NCI-H2081 (cell line): Measurements from ENCODE around the gene SHANK2.
"Not testable (repeated sequence)": the region's sequence is repeated elsewhere in the genome, so short reads cannot be mapped to it uniquely, and the experiment has no call there.

Source experiments
- DNase-seq, 2 experiments: peaks; one replicate each; lab custom pipeline; 2025; lab: John Stamatoyannopoulos, UW

The SHANK2 gene

DNA sequence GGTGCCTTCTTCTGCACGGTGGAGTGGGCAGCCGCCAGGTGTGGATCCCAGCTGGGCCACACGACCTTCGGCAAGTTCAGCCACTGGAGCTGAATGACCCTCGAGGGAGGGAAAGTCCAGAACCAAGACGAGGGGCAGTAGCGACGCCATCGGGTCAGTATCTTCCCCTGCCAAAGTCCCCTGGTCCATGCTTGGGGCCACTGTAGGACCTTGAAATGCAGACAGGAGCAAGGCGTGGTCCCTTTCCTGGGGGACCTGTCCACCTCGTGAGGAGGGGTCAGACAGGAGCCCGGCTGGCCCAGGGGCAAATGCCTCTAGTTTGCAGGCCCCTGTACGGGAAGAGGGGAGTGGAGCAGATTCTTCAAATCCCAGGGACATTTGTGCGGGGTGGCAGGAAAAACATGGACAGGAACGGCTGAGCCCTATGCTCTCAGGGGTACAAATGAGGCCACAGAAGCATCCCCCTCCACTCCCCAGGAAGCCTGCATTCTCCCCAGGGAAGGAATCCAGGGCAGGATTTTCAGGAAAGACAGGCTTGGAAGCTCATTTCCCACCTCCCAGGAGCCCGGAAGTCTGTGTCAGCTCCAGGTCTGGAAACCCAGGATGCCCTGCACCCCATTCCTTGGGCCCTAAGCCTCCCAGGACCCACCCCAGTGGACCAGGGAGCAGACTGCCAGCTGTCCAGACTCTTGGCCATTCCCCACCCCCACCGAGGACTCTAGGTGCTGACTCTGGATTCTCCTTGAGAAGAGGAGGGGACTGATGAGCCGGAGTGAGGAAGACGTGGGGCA, 6.6 kb downstream of the SHANK2 start:
- no peak for DNase-seq

DNA sequence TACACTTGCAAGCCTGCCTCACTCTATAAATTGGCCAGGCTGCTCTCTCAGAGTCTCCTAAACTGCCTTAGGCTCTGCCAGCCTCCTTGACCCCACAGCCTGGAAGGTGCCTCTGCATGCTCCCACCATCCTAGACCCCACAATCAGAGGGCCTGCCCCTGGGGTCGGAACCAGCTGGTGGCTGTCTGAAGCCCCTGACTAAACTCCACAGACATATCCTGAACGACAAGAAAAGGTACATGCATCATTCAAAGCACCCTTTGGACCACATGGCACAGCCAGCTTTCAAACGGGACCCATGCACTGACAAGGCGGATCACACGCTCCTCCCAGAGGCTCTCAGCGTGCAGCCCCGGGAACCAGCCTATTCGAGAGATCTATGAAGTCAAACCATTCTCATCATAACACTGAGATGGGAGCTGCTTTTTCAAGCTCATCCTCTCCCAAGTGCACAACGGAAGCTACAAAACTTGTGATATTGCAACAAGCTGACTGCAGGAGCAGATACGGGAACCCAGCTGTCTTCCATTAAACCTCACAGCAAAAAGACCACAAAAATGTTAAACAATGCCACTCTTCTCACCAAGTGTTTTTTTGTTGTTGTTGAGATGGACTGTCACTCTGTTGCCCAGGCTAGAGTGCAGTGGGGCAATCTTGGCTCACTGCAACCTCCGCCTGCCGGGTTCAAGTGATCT, 8.1 kb downstream of the SHANK2 start:
- no peak for DNase-seq

DNA sequence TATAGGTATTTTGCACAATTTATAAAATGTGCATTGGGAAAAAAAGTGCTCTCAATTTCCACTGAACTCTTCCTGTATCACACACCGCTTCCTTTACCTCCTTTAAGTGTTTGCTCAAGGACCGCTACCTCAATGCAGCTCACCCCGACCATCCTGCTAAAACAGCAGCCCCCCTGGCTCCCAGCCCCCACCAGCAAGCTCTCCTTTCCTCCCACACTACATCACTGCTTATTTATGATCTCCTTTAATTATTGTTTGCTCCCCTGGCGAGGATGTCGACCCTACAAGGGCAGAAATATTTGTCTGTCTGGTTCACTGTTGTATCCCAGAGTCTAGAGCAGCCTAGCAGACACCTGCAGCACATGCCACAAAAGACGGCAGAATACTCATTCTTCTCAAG, 10.0 kb downstream of the SHANK2 start:
- no peak for DNase-seq

DNA sequence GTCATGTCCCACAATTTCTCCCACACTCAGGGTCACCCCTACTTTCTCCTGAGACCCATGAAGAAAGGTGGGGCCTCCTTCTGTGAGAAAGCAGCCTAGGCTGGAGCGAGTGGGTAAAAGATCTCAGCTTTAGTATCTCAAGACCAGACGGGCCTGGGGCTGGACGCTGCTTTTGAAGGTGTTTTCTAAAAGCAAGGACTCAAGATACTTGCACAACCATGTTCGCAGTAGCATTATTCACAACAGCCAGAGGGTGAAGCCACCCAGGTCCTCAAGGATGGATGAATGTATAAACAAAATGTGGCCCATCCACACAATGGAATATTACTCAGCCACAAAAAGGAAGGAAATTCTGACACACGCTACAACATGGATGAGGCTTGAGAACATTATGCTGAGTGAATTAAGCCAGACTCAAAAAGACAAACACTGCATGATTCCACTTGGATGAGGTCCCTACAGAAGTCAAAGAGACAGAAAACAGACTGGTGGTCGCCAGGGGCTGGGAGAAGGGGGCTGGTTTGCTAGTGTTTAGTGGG, 10.6 kb downstream of the SHANK2 start:
- DNase-seq, result no peak

DNA sequence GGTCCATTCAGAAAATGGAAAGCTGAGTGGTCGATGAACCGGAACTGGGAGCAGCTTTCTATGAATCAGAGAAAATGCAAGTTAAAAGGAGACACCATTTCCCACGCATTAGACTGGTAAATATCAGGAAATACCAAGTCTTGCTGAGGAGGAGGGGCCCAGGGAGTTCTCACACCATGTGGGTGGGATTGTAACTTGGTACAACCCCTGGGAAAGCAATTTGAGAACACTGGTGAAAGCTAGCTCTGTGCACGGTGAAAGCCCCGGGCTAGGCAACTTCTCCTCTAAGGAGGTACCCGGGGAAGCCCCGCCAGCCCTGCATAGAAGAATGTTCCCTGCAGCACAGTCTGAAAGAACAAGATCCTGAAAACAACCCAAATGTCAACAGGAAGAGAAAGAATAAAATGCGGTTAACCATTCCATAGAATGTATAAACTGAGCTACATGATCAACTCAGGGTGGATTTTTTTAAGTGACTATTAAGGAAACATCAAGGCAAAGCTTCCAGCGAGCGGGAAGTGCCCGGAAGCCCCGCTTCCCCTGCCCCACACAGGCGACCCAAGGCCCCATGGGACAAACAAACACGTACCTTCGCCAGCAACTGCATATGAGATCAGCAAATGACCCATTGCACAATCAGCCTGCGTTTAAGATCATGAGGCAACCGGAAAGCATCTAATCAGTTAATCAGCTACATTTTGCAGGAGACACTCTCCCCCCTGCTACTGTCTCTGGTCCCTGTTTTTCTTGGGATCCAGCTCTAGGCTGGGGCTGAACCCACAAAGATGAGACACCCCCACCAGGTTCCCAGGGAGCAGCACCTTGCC, 11.3 kb downstream of the SHANK2 start:
- no peak for DNase-seq

DNA sequence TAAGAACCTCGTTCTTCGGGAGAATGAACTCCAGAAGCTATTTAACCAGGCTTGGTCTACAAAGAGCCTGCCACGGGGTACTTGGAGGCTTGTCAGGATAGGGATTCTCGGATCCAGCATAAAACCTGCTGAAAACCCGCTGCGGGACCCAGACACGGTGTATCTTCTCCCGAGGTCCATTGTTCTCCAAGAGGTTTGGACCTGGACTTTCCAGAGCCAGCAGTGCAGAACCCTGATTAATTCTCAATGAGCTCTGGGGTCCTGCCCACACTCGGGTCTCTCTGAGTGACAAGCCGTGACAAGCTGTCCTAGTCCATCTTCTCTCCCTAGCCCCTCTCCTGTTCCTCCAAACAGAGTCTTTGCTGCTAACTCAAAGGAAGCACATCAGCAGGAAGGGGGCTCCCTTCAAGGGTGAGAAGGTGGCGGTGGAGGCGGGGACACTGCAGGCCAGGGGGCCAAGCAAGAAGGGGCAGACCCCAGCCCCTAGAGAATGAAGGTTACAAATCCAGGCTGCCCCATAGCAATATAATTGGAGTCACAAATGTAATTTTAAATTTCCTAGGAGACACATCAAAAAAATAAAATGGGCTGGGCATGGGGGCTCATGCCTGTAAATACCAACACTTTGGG, 12.2 kb downstream of the SHANK2 start:
- DNase-seq, result no peak

DNA sequence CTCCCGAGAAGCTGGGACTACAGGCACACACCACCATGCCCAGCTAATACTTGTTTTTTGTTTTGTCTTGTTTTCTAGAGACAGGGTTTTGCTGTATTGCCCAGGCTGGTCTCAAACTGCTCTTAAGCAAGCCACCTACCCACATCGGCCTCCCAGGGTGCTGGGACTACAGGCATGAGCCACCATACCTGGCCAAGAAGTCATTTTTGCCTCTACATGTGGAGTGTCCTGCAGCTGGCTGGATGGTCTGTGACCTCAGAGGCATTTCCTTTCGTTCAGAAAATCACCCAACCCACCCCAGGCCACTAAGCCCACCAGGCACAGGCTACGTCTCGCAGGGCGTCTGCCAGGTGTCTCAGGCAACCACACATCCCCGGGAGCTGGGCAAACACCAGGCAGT, 12.8 kb downstream of the SHANK2 start:
- no peak for DNase-seq

DNA sequence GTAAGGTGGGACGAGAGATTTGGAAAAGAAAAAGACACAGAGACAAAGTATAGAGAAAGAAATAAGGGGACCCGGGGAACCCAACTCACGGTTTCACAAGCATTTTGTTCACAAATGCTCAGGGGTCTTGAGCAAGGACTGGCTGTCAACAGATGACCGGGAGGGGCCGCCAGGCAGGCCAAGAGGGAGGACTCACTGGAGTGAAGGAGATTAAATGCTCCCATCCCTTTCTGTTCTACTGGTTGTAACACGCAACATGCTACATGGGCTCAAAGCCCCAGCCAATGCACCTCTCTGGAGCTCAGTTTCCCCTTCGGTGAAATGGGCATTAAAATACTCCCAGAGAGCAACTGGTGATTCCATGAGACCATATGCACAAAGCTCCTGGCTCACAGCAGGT, 13.4 kb downstream of the SHANK2 start:
- no peak for DNase-seq

DNA sequence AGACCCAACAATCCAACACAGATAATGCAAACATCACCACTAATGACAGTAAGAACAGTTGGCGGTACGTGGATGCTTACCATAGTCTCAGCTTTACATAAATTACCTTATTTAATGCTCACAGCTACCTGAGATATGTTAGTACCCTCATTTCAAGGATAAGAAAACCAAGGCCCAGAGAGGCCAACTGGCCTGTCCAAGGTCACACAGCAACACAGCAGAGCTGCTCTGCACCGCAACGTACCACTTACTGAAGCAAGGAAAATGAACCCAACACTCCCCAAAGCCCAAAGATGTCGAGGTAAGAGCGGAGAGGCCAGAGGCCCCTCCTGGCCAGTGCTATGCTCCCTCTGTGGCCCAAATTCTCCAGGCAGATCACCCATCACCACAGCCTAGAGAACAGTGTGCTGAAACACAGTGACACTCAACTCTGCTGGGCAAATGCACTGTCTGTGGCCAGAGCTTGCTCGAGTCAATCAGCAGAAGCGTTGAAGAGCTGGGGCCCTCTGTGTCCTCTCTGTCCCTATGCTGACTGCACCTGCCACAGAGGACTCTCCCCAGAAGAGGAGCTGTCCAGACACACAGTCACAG, 14.0 kb downstream of the SHANK2 start:
- no peak for DNase-seq

DNA sequence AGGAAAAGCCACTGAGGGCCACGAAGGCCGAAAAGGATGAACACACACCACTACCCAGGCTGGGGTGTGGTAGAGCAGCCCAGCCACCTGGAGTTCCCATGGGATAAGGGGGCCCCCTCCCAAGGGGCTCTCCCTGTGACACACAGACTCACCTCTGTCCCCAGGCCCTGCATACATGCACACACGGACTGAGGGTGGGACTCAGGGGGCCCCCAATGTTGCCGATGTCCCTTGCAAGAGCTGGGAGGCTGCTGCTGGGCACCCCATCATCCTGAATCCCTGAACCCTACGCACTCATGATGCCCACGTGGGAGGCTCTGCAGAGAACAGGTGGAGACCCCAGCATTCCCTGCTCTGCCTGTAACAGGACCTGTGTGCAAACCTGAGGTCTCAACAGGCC, 14.5 kb downstream of the SHANK2 start:
- no peak for DNase-seq

DNA sequence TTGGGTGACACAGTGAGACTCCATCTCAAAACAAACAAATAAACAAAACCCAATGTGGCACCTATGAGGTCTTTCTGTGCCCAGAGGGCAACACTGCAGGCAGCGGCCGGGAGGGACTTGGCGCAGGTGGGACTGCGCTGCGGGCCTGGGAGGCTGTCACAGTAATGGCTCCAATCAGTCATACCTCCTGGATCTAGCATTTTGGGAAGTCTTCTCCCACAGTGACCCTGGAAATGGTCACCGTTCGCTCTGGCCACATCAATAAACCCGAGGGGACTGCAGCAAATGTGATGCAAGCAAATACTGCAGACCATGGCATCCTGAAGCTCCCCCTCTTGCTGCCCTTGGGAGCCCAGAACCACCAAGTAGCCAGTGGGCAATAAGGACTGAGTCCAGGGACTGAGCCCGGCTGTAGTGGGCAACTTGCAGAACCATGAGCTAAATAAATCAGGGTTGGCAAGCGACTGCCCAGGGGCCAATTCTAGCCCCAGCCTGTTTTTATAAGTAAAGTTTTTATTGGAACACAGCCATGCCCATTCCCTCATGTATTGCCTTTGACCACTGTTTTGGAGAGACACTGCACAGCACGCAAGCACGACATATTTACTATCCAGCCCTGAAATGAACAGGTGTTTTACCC, 15.4 kb downstream of the SHANK2 start:
- DNase-seq, result no peak

DNA sequence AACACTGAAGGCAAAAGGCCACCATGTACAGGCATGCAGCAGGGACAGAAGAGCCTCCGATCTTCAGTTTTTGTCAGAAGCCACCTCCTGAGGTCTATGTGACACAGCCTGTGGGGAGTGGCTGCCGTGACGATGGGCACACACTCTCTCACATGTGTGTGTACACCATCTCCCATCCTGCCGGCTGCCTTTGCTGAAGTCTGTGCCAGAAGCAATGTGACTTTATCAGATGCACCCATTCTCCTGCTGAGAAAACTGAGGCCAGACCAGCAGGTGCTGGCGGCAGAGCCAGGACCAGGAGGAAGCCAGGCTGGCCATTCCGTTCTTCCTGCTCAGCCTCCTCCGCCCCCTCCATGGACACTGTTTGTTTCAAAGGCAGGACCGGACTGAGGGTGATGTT, 16.7 kb downstream of the SHANK2 start:
- no peak for DNase-seq

DNA sequence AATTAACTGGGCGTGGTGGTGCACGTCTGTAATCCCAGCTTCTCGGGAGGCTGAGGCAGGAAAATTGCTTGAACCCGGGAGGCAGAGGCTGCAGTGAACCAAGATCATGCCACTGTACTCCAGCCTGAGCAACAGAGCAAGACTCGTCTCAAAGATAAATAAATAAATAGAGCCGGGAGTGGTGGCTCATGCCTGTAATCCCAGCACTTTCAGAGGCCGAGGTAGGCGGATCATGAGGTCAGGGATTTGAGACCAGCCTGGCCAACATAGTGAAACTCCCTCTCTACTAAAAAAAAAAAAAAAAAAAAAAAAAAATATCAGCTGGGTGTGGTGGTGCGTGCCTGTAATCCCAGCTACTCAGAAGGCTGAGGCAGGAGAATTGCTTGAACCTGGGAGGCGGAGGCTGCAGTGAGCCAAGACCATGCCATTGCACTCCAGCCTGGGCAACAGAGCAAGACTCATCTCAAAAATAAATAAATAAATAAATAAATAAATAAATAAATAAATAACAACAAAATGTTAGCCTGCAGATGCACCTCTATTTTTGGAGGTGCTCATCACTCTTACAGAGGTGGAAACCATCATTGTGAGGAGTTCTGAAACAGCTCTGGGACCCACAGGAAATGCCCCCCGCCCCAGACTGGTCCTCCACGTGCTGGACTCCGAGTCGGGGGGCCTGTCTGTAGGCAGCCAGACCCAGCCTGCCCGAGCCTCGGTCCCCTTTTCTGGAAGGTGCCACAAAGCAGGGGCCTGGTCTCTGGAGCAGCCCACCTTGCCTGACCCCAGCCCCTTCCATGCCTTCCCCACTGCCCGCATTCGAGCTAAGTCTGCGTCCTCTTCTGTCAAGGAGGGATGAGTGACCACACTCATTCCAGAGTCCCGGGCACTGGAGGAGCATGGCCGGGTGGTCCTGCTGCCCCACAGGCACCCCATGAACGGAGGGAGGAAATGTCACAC, 18.2 kb downstream of the SHANK2 start:
- not testable (repeated sequence) for DNase-seq

DNA sequence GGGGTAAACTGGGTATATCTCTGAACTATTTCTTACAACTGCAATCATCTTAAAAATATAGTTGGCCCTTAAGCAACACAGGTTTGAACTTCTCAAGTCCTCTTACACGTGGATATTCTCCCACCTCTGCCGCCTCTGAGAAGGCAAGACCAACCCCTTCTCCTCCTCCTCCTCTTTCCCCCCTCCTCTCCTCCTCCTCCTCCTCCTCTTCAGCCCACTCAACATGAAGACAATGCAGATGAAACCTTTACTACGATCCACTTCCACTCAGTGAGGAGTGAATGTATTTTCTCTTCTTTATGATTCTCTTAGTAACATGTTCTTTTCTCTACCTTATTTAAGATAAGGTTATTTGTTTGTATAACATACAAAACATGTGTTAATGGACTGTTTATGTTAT, 20.0 kb downstream of the SHANK2 start:
- no peak for DNase-seq

DNA sequence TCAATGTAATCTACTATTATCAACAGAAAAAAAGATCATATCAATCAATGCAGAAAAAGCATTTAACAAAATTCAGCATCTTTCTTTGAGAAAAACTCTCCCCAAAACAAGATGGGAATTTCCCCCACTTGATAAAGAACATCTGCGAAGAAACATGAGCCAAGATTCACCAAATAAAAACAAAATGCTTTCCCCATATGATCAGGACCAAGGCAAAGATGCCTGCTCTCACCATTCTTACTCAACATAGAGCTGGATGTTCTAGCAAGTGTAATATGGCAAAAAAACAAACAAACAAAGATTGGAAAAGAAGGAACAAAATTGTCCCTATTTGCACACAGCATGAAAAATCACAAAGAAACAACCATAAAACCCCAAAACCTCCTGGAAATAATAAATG, 23.4 kb downstream of the SHANK2 start:
- no peak for DNase-seq

DNA sequence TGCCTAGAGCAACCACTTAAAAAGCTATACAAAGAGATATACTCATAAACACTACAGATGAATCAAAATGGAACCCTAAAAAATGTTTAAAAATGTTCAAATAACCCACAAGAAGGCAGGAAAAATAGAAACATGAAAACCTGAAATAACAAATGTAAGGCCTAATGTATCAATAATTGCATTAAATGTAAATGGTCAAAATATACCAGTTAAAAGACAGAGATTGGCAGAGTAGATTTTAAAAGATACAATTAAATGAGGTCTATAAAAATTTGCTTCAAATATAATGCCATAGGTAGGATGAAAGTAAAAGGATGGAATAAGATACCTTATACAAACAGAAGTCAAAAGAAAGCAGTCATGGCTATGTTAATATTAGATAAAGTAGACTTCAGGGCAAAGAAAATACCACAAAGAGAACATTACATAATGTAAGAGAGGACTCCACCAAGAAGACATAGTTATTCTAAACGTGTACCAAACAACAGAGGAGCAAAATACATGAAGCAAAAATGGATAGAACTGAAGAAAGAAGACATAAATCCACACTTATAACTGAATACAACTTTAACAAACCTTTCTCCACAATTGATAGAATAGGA, 25.2 kb downstream of the SHANK2 start:
- no peak for DNase-seq

DNA sequence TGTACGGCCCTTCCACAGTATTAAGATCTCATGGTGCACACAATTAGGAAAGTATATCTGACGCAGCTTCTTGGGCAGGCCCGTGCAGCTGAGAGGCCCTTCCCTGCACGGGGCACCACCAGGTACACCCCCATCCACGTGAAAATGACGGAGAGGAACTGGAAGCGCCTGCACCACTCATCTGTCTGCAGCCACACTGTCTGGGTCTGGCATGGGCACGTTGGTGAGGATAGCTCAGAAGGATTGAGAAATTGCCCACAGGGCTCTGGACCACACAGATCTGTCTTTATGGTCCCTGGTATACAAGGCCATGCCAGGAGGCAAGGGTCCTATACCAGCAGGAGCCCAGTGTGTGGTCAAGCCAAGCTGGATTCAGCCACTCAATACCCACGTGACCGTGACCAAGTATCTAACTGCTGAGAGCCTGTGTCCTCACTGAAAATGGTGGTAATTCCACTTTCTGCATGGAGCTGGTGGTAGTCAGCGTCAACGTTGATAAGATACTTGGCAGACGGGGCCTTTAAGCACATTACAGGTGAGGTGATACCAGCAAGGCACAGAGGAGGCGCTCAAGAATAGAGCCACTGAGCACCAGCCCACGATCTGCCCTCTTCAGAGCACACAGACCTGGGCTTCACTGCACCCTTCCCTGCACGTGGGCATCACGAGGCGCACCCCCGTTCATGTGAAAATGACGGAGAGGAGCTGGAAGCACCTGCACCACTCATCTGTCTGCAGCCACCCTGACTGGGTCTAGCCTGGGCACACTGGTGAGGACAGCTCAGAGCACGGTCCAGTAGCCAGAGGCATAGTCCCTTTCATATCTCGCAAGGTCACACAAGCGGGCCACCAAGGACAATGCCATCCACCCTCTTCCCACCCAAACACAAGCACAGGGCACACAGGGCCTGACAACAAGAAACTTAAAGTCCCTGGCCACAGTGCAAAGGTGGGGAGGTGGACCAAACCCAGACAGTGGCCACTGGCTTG, 28.4 kb downstream of the SHANK2 start:
- DNase-seq, result no peak

DNA sequence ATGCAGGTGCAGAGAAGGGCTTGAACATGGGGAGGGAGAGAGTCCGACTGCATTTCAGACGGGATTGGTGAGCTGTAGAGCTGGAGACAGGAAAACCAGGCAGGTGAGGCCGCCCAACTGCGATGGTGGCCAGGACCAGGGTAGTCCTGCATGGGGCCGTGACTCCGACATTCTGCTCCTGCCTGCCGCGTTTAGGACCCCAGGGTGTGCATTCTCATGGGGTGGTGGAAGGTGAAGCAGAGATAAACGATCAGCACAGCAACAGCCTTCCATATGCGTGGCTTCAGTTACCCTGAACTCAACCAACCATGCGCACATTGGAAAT, 29.3 kb downstream of the SHANK2 start:
- DNase-seq, result no peak
